ENCODE measurements around the gene WDR36.

- TF ChIP-seq POLR2A (IDR thresholded peaks at IDR 0.05) (no peak), CTCF (IDR thresholded peaks at IDR 0.05) (no peak)
These were observed 61.3 kb downstream of the WDR36 start for GRCh38 chr5:111153483-111153882.

All from prostate gland (tissue), 2 donors.